Memory B cell (primary cell): Measurements from ENCODE around the gene PAFAH2.

Experiments used
- ATAC-seq: fragments of 150-1000 bp; cut with Tn5 transposase; 2 replicates; pipeline ENCODE4 v1.10.0; 2021; ENCODE audit warnings: low read depth, mild to moderate bottlenecking, moderate library complexity
- DNase-seq, 2 donors: peaks; one replicate each; pipeline ENCODE4 v3.0.0; 2022; ENCODE audit warnings: low spot score in 2 of 2
- H3K27ac Mint-ChIP-seq: one replicate; pipeline ENCODE4 v1.8.0; 2022; ENCODE audit warnings: mild to moderate bottlenecking, moderate library complexity, mixed read lengths
- H3K27me3 Mint-ChIP-seq: one replicate; pipeline ENCODE4 v1.8.0; 2022; ENCODE audit warnings: mixed read lengths
- H3K36me3 Mint-ChIP-seq: one replicate; pipeline ENCODE4 v1.8.0; 2022; ENCODE audit warnings: mild to moderate bottlenecking, mixed read lengths
- H3K4me1 Mint-ChIP-seq: one replicate; pipeline ENCODE4 v1.8.0; 2022; ENCODE audit warnings: mixed read lengths
- H3K4me3 Mint-ChIP-seq: one replicate; pipeline ENCODE4 v1.8.0; 2022; ENCODE audit warnings: mild to moderate bottlenecking, moderate library complexity, mixed read lengths
- H3K9me3 Mint-ChIP-seq: one replicate; pipeline ENCODE4 v1.8.0; 2022; ENCODE audit warnings: mixed read lengths

PAFAH2 gene

GRCh38 chr1:26035959-26036755 lies 38.3 kb upstream of the PAFAH2 start:
- peaks cover 9% of the 10 kb centered on the region for H3K4me1 Mint-ChIP-seq
- DNase-seq (peak; percentile 81 to 96), ATAC-seq (peak; percentile 60)
- no peaks in the 10 kb centered on the region for H3K36me3 Mint-ChIP-seq
- H3K27me3 Mint-ChIP-seq = peaks cover 6% of the 10 kb centered on the region
- H3K9me3 Mint-ChIP-seq = no peaks in the 10 kb centered on the region
- H3K4me3 Mint-ChIP-seq = peak overlapping the region; percentile 94
- H3K27ac Mint-ChIP-seq = peak overlapping the region; percentile 43

GRCh38 chr1:26035203-26035958 lies 37.5 kb upstream of the PAFAH2 start:
- peak; percentile 94 for ATAC-seq
- no peaks in the 10 kb centered on the region for H3K36me3 Mint-ChIP-seq
- peaks cover 9% of the 10 kb centered on the region for H3K4me1 Mint-ChIP-seq
- peak overlapping the region; percentile 43 for H3K27ac Mint-ChIP-seq
- peaks cover 6% of the 10 kb centered on the region for H3K27me3 Mint-ChIP-seq
- no peaks in the 10 kb centered on the region for H3K9me3 Mint-ChIP-seq
- peak; percentile 82 to 85 for DNase-seq
- peak overlapping the region; percentile 94 for H3K4me3 Mint-ChIP-seq

GRCh38 chr1:26034504-26035202 lies 36.8 kb upstream of the PAFAH2 start:
- peaks cover 9% of the 10 kb centered on the region for H3K4me1 Mint-ChIP-seq
- H3K9me3 Mint-ChIP-seq = no peaks in the 10 kb centered on the region
- H3K27me3 Mint-ChIP-seq = peaks cover 6% of the 10 kb centered on the region
- ATAC-seq (no peak), DNase-seq (no peak)
- no peaks in the 10 kb centered on the region for H3K36me3 Mint-ChIP-seq
- peak overlapping the region; percentile 94 for H3K4me3 Mint-ChIP-seq
- H3K27ac Mint-ChIP-seq = no peak overlapping the region

GRCh38 chr1:26032656-26033357 lies 34.9 kb upstream of the PAFAH2 start:
- no peak for ATAC-seq
- Mint-ChIP-seq H3K27me3 (peaks cover 9% of the 10 kb centered on the region), H3K4me3 (no peak overlapping the region)

GRCh38 chr1:26031611-26032220 lies 33.9 kb upstream of the PAFAH2 start:
- DNase-seq (no peak), ATAC-seq (no peak)
- Mint-ChIP-seq H3K4me3 (no peak overlapping the region), H3K36me3 (no peaks in the 10 kb centered on the region), H3K27me3 (peaks cover 11% of the 10 kb centered on the region), H3K27ac (no peak overlapping the region), H3K4me1 (peaks cover 9% of the 10 kb centered on the region), H3K9me3 (no peaks in the 10 kb centered on the region)

More at GRCh38 chr1:26032656-26033357, 34.9 kb upstream of the PAFAH2 start:
- Mint-ChIP-seq H3K4me1 (peaks cover 9% of the 10 kb centered on the region), H3K27ac (no peak overlapping the region), H3K36me3 (no peaks in the 10 kb centered on the region), H3K9me3 (no peaks in the 10 kb centered on the region)
- no peak for DNase-seq

- H3K36me3 Mint-ChIP-seq = no peaks in the 10 kb centered on the region
- DNase-seq (no peak), ATAC-seq (no peak)
- H3K27ac Mint-ChIP-seq = no peak overlapping the region
- H3K4me1 Mint-ChIP-seq = peaks cover 9% of the 10 kb centered on the region
- no peak overlapping the region for H3K4me3 Mint-ChIP-seq
- H3K27me3 Mint-ChIP-seq = peaks cover 11% of the 10 kb centered on the region
- H3K9me3 Mint-ChIP-seq = no peaks in the 10 kb centered on the region
Observed at GRCh38 chr1:26031196-26031595, 33.3 kb upstream of the PAFAH2 start.

GRCh38 chr1:26029864-26030481 lies 32.1 kb upstream of the PAFAH2 start:
- Mint-ChIP-seq H3K36me3 (no peaks in the 10 kb centered on the region), H3K4me3 (no peak overlapping the region), H3K4me1 (peaks cover 6% of the 10 kb centered on the region), H3K27me3 (peaks cover 11% of the 10 kb centered on the region), H3K27ac (no peak overlapping the region), H3K9me3 (no peaks in the 10 kb centered on the region)
- DNase-seq (no peak), ATAC-seq (no peak)

GRCh38 chr1:26029054-26029863 lies 31.4 kb upstream of the PAFAH2 start:
- ATAC-seq (no peak), DNase-seq (no peak)
- Mint-ChIP-seq H3K4me1 (no peaks in the 10 kb centered on the region), H3K27me3 (peaks cover 11% of the 10 kb centered on the region), H3K9me3 (no peaks in the 10 kb centered on the region), H3K36me3 (no peaks in the 10 kb centered on the region), H3K27ac (no peak overlapping the region), H3K4me3 (no peak overlapping the region)

- no peak for ATAC-seq
- no peaks in the 10 kb centered on the region for H3K36me3 Mint-ChIP-seq
- no peaks in the 10 kb centered on the region for H3K4me1 Mint-ChIP-seq
Observed at GRCh38 chr1:26028490-26028980, 30.7 kb upstream of the PAFAH2 start.

GRCh38 chr1:26027716-26028489 lies 30.0 kb upstream of the PAFAH2 start:
- ATAC-seq = no peak
- no peak for DNase-seq
- no peaks in the 10 kb centered on the region for H3K4me1 Mint-ChIP-seq
- H3K27me3 Mint-ChIP-seq = peaks cover 8% of the 10 kb centered on the region
- H3K36me3 Mint-ChIP-seq = no peaks in the 10 kb centered on the region
- H3K4me3 Mint-ChIP-seq = no peak overlapping the region
- no peak overlapping the region for H3K27ac Mint-ChIP-seq
- H3K9me3 Mint-ChIP-seq = no peaks in the 10 kb centered on the region

More at GRCh38 chr1:26028490-26028980, 30.7 kb upstream of the PAFAH2 start:
- Mint-ChIP-seq H3K4me3 (no peak overlapping the region), H3K27me3 (peaks cover 8% of the 10 kb centered on the region), H3K9me3 (no peaks in the 10 kb centered on the region), H3K27ac (no peak overlapping the region)
- DNase-seq = no peak

GRCh38 chr1:26025517-26025916 lies 27.7 kb upstream of the PAFAH2 start:
- Mint-ChIP-seq H3K9me3 (no peaks in the 10 kb centered on the region), H3K27me3 (peaks cover 9% of the 10 kb centered on the region)

GRCh38 chr1:26025060-26025459 lies 27.2 kb upstream of the PAFAH2 start:
- no peaks in the 10 kb centered on the region for H3K9me3 Mint-ChIP-seq
- no peaks in the 10 kb centered on the region for H3K4me1 Mint-ChIP-seq
- no peak overlapping the region for H3K27ac Mint-ChIP-seq
- no peak for ATAC-seq
- H3K4me3 Mint-ChIP-seq = no peak overlapping the region
- no peaks in the 10 kb centered on the region for H3K36me3 Mint-ChIP-seq
- DNase-seq = no peak
- peaks cover 9% of the 10 kb centered on the region for H3K27me3 Mint-ChIP-seq

More at GRCh38 chr1:26025517-26025916, 27.7 kb upstream of the PAFAH2 start:
- no peak for ATAC-seq
- H3K4me1 Mint-ChIP-seq = no peaks in the 10 kb centered on the region
- DNase-seq = no peak
- no peaks in the 10 kb centered on the region for H3K36me3 Mint-ChIP-seq
- no peak overlapping the region for H3K4me3 Mint-ChIP-seq
- no peak overlapping the region for H3K27ac Mint-ChIP-seq
